Activated CD4-positive, alpha-beta T cell treated with anti-CD3 and anti-CD28 coated beads for 1 hour (primary cell): ENCODE results near the gene RFX6.

Source experiments
- DNase-seq: peaks from one replicate; pipeline ENCODE4 v3.0.0-alpha.2; 2020

The RFX6 gene

DNA sequence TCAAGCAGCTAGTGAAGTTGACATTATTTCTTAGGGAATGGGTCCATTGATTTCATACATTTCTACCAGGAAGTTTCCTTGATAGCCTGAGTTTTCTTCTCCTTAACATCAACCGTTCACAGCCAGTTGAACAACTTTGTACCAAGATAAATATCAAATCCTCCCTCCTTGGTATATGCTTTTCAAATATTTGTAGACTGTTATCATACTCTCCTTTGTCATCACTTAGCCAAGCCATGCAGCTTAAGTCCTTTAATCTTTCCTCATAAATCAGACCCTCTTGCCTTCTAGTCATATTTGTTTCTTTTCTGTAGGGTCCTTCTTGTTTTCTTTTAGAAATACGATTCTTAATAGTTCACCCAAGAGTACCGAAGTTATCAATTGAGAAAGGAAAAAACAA lies 25.6 kb downstream of the RFX6 start:
- DNase-seq: no peak

DNA sequence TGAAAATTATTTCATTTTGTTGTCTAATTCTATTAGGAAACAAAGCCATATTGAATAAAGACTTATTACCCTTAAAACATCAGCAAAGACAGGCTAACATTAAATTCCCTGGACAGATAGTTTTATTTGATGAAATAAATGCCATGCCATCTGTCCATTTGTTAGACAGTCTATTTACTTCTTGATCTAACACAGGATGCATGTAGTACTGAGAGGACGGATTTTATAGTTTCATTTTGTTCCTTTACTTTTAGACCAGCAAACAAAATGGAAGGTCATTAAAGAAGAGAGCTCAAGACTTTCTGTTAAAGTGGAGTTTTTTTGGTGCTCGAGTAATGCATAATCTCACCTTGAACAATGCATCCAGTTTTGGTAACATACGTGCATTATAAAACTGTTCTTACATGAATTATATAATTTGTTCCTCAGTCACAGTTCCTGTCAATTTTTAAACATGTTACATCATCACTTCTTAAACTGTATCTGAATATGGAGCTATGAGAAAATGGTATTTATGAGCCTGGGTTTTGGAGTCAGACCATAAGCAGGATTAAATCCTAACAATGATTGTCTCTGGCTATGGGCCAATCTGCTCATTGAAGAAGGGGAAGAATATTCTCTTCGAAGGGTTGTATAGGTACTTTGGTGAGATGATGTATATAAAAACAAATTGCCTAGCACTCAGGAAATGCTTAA lies 46.0 kb downstream of the RFX6 start:
- DNase-seq: no peak

DNA sequence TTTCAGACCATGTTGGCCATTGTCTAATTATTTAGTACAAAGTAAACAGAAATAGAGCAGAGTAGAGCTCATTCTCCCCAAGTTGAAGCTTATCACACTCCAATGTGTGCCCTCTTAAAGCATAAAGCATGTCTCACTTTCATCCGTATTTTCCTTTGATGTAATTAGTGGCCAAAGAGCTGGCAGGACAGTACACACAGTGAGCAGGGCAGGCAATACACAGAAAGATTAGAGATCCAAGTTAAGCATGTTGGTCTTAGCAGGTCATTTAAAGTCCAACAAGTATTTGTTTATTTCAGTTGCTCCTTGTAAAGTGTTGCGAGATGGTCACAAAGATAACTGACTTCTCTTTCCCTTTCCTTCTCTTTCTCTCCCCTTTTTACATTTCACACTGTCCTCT lies 47.2 kb downstream of the RFX6 start:
- no peak for DNase-seq

DNA sequence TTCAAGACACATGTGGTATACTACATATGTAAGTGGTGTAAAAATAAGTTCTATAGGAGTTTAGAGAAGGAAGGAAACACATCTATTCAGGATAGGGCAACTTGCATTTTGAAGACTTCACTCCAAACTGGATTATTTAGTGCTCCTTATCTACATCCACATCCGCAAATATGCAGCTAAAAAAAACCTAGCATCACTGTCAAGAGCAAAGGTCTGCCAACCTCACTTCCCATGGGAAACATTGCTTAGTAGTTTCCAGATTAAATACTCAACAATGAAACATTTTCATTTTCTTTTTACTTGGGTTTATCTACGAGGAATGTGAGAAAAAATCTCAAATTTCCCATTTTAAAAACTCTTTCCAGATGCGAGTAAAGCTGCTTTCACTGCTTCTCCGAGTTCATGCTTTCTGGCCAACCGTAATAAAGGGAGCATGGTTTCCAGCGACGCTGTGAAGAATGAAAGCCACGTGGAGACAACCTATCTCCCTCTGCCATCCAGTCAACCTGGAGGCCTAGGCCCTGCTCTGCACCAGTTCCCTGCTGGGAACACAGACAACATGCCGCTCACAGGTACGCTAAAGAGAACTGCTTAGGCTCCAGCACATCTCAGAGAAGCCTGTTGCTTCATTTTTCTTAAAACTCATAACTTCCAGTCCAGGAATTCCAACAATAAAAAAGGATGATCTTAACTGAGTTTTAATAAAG lies 48.2 kb downstream of the RFX6 start:
- DNase-seq: no peak

DNA sequence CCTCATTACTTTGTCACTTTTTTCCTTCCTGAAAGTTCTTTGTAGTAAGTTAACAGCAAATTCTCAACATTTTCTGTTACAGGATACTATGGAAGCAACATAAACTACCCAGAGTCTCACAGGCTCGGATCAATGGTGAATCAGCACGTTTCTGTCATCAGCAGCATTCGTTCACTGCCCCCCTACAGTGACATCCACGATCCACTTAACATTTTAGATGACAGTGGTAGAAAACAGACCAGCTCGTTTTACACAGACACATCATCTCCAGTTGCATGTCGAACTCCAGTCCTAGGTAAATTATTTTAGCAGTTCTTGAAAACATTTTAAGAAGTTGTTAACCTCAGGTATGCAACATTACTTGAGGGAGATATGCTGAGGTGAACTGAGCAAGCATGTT lies 51.6 kb downstream of the RFX6 start:
- no peak for DNase-seq

DNA sequence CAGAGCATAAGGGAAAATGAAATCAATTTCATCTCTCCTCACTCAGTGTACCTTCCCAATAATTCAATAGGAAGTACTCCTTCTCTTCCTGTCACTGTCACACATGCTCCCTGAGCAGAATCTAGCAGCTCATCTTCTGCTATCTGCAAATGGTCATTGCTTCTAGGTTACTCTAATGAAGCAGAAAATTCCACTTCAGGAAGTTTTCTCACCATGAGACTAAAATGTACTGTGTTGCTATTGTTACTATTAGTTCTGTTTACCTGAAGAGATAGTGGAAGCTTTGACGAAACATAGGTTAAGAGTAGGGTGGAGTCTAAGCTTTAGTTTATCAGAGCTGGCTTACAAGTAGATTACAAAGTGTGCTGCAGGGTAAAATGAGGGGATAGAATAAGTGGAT lies 52.8 kb downstream of the RFX6 start:
- DNase-seq: no peak

DNA sequence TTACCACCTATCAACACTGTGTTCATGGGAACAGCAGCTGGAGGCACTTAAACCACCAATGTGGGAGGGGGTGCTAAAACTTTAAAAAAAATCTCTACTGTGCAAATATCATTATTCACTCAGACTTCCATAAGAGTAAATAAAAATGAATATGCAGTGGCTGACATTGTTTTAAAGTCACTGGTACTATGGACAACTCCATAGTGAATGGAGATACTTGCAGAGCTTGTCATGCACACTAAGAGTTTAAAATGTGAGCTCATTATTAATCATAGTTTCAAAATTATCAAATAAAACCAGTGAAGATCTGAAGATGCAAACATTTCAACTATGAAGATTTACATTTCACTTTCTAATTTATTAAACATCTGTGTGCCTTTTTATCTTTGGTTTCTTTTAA lies 54.4 kb downstream of the RFX6 start:
- no peak for DNase-seq

DNA sequence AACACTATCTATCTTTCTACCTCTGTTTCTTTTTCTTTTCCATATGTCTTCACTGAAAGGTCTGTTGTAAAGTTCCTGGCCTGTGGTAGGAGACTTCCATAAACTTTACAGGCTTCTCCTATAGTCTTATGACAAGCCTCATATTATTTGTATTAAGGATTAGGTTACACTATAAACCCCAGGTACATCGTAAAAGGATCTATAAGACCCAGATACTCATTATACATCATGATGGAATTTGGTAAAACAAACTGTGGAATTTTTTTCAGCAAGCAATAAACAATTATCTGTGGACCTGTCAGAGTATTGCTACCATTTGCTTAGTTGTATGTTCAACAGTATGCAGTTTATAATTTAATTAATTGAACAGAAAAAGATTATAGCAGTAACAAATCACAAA lies 55.5 kb downstream of the RFX6 start:
- DNase-seq: no peak

DNA sequence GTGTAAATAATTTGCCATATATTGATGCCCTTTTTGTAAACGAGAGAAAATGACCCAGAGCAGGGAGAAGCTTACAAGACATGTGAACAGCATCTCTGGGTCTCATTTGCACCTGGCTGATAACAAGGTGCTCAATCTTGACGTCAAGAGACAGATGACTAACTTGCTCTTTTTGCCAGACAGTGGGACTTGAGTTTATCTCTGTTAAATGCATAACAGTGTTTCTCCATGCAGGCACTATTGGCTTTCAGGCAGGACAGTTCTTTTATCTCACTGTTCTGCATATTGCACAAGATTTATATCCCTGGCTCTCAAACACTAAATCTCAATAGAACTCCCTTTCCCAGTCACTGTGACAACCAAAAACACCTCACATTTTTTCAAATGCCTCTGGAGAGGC lies 56.4 kb downstream of the RFX6 start:
- DNase-seq: no peak

DNA sequence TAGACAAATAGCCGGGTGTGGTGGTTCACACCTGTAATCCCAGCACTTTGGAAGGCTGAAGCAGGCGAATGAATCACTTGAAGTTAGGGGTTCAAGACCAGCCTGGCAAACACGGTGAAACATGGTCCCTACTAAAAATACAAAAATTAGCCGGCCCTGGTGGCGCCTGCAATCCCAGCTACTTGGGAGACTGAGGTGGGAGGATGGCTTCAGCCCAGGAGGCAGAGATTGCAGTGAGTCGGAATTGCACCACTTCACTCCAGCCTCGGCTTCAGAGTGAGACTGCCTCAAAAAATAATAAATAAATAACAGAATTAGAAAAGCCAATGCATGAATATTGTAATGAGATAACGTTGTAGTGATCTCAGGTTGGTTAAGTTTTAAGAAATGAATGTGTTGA lies 61.3 kb downstream of the RFX6 start:
- no peak for DNase-seq

DNA sequence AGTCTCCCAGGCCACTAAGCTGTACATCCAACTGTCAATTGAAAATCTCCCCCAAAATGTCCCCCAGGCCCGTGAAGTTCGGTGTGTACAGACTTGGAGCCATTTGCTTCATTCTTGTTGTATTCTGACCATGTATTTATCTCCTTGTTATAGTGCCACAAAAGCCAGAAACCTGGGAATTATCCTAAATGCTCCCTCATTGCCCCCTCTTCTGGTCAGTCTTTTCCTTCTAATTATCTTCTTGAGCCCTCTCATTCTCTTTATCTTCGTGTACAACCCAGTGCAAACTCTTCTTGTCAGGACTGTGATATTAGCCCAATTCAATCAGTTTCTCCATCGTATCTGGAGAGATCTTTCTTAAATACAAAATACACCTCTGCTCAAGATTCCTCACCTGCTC lies 64.7 kb downstream of the RFX6 start:
- no peak for DNase-seq

DNA sequence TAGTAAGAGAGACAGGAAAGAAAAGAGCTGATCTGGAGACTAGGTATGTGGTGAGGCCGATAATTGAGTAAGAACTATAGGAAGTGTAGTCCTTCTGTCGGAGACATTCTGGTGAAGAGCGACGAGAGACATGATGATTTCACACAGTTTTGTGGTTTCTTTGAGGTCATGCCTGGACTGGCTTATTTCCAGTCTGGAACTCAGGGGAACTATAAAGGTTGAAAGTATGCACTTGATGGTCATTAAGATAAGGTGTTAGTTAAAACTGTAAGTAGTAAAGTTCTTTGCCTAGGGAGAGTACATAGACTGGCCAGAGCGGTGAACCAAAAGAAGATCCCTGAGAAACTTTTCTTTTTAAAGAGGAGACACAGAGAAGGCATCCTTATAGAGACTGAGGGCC lies 68.8 kb downstream of the RFX6 start:
- DNase-seq: no peak

DNA sequence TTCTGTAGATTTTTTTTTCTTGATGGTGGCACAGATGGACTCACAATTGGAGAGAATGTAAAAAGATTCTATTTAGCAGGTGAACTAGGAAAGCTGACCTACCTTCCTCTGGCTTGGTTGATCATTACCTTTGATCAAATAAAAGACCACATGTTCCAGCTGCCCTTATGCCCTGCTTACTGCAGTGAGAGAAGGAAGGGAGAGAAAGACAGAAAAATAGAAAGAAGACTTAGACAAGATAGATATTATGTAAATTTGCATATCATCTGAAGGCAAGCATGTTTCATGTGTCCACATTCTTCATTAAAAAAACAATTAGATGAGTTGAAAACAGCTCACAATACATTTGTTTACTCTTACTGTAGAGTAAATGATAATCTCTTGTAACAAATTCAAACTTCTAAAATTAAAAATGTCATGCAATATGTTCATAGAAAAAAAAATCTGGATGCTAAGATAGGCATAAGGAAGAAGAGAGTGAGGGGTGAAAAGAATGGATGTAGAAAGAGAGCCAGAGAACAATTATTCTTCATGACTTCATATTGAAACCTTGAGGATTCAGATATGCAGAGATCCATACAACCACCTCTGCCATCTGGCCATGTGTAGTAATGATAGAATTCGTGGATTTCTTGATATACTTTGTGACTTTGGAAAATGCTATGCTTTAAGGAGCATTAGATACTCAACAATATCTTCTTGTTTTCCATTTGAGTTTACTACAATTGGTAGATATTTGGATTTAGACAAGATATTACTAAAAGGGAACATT lies 71.7 kb downstream of the RFX6 start:
- DNase-seq: no peak

DNA sequence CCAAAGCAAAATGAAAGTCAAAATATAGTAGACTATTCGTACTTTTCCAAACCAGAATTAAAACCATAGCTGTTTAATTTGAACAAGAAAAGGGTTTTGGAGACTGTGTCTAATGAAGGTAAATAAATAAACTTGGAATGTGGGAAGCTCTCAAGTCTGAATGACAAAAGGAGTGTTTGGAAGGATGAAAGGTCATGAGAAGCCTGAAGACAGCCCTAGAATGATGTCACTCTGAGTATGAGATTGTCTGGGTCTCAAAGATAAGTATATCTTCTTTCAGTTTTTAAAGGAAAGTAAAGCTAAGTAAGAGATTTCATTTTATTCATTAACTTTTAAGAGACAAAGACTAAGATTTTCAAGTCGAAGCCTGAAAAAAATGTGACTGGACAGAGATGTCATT lies 72.9 kb downstream of the RFX6 start:
- no peak for DNase-seq

DNA sequence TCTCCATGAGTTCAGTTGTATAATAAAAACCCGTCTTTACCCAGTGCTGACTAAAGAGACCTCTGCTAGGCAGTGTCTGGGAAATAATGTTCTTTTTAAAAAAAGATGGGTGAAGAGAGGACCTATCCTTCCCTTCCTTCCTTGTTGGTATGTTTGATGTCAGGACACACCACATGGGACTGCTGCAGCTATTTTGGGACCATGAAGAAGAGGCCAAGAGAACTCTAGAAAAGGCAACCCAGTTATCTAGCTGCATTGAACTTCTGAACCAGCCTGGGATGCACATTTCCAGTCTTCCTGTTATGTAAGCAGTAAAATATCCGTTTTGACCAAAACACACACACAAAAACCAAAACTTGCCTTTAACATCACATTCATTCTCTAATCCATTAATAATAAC lies 77.3 kb downstream of the RFX6 start:
- DNase-seq: no peak

DNA sequence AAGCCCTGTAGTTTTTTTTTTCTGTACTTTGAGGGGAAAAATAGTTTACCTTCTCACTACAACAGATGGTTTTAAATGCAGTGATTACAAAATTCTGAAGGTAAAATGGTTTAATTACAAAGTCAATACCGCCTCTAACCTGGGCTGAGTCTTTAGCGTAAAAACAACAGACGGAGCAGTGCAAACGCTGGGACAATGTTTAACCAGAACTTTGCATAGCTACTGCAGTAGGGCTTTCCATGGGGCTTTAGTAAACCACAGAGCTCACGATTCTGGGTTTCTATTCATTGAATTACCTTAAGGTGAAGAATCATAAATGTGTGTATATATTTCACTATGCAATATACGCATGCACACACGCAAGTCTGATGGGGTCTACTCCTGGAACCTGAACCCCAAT lies 77.9 kb downstream of the RFX6 start:
- DNase-seq: no peak

DNA sequence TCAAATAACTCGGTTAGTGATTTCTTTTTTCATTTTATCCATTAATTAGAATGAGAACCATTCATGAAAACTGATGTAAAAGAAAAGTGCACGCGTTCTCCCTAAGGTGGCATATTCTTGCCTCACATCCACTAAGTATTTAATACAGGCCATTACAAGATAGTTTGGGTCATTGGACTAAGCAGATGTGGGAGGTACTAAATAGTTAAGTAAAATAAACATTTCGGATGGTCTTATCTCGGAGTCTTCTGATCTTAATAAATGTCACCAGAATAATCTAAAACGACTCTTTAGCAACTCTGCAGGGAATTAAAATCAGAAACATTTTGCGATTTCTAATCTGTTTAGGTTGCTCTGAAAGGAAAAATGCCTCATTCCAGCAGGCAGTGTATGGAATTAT lies 78.7 kb downstream of the RFX6 start:
- no peak for DNase-seq

DNA sequence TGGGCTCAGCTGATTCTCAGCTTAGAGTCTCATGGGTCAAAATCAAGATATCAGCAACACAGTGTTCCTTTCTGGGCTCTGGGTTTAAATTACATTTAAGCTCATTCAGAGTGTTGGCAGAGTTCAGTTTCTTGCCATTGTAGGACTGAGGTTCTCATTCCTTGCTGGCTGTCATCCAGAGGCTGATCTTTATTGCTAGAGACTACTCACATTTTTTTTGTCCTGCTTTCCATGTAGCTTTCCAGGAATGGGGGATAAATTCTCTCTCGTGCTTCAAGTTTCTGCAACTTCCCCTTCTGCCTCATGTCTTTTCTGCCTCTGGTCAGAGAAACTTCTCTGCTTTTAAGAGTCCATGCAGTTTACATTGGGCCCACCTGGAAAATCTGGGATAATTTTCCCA lies 86.9 kb downstream of the RFX6 start:
- DNase-seq: no peak

DNA sequence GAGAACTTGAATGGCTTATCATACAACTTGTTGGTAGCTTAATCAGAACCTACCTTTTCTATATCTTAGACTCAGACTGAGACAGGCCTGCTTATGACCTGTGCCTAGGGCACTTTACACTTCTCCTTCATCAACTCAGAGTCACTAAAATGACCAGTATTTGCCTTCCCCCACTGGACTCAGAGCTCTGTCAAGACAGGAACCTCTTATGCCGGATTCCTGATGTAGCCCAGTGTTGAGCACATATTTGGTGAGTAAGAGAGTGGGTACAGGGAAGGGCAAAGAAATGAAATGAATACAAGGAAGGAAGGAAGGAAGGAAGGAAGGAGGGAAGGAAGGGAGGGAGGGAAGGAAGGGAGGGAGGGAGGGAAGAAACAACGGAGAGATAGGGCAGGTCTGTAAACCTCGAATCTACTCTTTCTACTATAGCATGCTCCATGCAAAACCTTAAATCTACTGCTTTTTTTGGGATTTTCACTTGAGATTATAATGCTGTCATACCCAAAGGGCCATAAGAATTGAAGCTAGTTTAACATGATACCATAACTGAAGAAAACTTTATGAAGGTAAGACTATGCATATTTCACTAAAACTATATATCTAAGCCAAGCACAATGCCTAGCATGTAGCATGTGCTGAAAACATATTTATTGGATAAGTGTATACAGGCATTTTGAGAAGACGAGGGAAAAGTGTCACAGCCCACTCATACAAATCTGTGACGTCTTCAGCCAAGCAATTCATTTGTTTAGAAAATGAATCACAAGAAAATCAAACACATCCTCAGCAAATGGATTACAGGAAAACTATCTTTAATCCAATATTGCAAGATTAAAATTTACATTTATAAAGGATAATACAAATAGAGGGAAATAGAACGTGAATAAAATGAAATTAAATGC lies 89.9 kb downstream of the RFX6 start:
- no peak for DNase-seq

DNA sequence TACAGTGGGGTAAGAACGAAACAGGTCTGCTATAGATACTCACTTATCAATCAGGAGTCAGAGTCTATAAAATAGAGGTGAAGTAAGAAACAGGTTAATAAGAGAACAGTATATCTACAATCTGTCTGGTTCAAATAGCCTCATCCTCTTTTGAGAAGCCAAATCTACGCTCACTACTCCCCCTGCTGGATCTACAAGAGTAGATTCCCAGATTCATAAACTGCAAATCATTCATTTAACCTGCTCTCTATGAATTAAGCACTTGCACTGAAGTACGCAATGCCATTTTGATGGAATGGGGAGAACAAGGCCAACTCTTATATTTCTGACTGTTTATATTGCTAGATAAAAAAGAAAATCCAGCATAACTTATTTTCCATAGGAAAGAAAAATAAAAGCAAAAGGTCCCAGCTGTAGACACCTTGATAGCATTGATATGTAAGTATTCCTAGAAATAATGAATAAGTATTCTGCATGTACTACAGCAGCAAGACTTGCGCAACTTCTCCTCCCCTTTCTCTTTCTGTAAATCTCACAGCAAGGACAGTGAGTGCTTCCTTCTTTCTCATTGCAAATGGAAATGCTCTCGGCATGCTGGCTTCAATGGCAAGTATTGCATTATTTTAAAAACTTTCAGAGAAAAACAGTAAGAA lies 92.3 kb downstream of the RFX6 start:
- DNase-seq: no peak

DNA sequence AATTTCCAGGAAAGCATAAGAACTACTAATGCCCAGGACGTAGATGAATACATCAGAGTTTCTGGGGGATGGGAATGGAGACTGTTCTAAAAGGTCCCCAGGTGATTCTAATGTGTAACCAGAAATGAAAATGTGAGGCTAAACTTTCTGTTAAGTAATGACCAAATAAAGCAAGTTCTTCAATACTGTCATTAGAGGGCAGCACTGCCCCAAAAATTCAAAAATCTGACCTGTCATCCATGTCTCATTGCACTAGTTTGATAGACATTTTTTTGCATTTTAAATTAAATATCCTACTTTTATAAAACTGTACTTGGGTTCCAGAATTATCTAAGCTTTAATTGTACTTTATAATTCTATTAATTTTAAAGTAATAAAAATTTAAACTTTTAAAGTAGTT lies 94.9 kb downstream of the RFX6 start:
- no peak for DNase-seq

DNA sequence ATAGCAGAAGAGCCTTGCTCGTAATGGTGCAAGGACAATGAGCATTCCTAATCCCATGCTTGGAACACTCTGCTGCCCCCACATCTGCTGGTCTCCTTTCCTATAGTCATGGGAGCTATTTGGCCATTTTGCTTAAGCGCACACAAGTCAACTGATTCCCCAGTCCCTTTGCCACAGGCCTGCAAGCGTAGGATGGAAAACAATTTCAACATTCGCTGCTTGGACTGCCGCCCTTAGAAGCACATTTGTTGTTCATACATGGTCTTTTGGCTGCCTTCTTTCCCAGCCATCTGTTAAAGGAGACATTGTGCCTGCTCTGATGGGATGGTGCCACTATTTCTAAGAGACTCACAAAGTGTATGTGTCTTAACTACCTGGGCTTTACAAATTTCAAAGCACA lies 96.9 kb downstream of the RFX6 start:
- DNase-seq: no peak
